Mammary epithelial cell (primary cell): ENCODE data around the gene PLAAT4.

Experiments used
- EZH2 ChIP-seq: IDR thresholded peaks from 2 replicates; pipeline ENCODE4 v1.6.1; 2012; ENCODE audit warnings: low read length, inconsistent platforms, borderline replicate concordance
- TF ChIP-seq, protein P1 (sequence below), 2 donors: IDR thresholded peaks in 1 of 2; conservative IDR thresholded peaks in 1 of 2; 2 replicates each; pipeline ENCODE4 v1.5.1; 2011 to 2012; ENCODE audit warnings: inconsistent platforms in 2 of 2, low read length in 2 of 2, mild to moderate bottlenecking in 2 of 2, control low read depth in 1 of 2, low read depth in 1 of 2; ENCODE audit not compliant: insufficient read depth in 1 of 2; ENCODE audit errors: extremely low read depth in 1 of 2

DNA sequence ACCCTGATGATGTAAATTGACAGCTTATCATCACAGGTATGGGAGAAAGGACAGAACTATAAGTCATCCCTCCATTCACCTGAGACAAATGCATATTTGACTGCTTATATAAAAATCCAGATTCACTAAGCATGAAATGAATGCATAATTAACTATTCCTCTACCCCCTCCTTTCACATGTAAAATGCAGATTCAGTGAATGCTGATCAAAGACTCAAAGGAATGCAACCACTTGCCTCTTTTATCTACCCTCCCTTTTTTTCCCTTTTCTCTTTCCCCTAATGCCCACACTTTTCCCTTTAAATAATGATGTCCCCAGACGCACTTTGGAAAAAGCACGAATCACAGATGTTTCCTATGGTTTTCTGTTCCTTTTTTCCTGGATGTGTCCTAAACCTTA, 4.5 kb upstream of the PLAAT4 start:
- no peak for TF ChIP-seq EZH2
- TF ChIP-seq, protein P1, sequence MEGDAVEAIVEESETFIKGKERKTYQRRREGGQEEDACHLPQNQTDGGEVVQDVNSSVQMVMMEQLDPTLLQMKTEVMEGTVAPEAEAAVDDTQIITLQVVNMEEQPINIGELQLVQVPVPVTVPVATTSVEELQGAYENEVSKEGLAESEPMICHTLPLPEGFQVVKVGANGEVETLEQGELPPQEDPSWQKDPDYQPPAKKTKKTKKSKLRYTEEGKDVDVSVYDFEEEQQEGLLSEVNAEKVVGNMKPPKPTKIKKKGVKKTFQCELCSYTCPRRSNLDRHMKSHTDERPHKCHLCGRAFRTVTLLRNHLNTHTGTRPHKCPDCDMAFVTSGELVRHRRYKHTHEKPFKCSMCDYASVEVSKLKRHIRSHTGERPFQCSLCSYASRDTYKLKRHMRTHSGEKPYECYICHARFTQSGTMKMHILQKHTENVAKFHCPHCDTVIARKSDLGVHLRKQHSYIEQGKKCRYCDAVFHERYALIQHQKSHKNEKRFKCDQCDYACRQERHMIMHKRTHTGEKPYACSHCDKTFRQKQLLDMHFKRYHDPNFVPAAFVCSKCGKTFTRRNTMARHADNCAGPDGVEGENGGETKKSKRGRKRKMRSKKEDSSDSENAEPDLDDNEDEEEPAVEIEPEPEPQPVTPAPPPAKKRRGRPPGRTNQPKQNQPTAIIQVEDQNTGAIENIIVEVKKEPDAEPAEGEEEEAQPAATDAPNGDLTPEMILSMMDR (conservative IDR thresholded peaks at IDR 0.05 in 1 of 2, IDR thresholded peaks at IDR 0.05 in 1 of 2; ENCODE audit: extremely low read depth in 1 of 2, insufficient read depth in 1 of 2, low read depth in 1 of 2, low read length in 2 of 2), result no peak
